ENCODE measurements around the gene NOVA1. TPM values are rescaled to one million over a fixed set of nuclear protein-coding genes. Genes with fewer than 3 reads are reported as not detected.

NOVA1 gene
- polyA plus RNA-seq, 1 donor from 2014 or later: 121 TPM

DNA sequence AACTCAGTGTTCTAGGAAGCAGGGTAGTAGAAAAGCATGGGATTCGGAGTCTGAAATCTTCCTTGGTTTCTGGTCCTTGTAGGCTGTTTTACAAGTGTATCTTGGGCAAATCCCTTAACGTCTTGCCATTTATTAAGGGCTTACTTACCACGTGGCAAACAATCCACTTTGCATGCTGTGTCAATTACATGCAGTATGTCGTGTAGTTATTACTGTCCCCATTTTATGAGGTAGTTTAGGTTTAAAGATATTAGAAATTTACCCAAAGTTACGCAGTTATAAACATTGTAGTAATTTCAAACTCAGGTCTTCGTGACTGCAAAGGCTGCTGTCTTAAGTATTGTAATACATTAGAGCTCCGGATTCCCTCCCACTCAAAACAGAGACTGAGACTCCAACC, 1.5 kb upstream of the NOVA1 start:
- Histone ChIP-seq H3F3A (ENCODE audit: insufficient read depth, low read length, poor library complexity, severe bottlenecking) (no peaks in the 10 kb centered on the region), H3K79me2 (replicated peaks; ENCODE audit: insufficient read depth, low read length) (peaks cover 26% of the 10 kb centered on the region), H3K27ac (ENCODE audit: low read length) (peak overlapping the region; percentile 99), H4K20me1 (ENCODE audit: insufficient read depth) (no peaks in the 10 kb centered on the region), H3K9me2 (ENCODE audit: insufficient read depth, low read length) (no peaks in the 10 kb centered on the region), H3K36me3 (ENCODE audit: insufficient read depth, low read length) (no peaks in the 10 kb centered on the region), H3K9ac (ENCODE audit: low read length) (peak overlapping the region; percentile 96), H3K4me3 (ENCODE audit: low read length) (peak overlapping the region; percentile 84), H2AFZ (ENCODE audit: low read depth, low read length) (no peak overlapping the region), H3K9me3 (ENCODE audit: low read length) (no peaks in the 10 kb centered on the region), H3K4me2 (ENCODE audit: low read length) (peak overlapping the region; percentile 81), H3K27me3 (ENCODE audit: insufficient read depth, low read depth, low read length) (no peaks in the 10 kb centered on the region)
- TF ChIP-seq EZH2 (IDR thresholded peaks at IDR 0.05; ENCODE audit: borderline replicate concordance, insufficient read depth, low read length, poor library complexity, severe bottlenecking): no peak
- no peak for TF ChIP-seq POLR2AphosphoS5 (IDR thresholded peaks at IDR 0.05)
- TF ChIP-seq, protein P1, sequence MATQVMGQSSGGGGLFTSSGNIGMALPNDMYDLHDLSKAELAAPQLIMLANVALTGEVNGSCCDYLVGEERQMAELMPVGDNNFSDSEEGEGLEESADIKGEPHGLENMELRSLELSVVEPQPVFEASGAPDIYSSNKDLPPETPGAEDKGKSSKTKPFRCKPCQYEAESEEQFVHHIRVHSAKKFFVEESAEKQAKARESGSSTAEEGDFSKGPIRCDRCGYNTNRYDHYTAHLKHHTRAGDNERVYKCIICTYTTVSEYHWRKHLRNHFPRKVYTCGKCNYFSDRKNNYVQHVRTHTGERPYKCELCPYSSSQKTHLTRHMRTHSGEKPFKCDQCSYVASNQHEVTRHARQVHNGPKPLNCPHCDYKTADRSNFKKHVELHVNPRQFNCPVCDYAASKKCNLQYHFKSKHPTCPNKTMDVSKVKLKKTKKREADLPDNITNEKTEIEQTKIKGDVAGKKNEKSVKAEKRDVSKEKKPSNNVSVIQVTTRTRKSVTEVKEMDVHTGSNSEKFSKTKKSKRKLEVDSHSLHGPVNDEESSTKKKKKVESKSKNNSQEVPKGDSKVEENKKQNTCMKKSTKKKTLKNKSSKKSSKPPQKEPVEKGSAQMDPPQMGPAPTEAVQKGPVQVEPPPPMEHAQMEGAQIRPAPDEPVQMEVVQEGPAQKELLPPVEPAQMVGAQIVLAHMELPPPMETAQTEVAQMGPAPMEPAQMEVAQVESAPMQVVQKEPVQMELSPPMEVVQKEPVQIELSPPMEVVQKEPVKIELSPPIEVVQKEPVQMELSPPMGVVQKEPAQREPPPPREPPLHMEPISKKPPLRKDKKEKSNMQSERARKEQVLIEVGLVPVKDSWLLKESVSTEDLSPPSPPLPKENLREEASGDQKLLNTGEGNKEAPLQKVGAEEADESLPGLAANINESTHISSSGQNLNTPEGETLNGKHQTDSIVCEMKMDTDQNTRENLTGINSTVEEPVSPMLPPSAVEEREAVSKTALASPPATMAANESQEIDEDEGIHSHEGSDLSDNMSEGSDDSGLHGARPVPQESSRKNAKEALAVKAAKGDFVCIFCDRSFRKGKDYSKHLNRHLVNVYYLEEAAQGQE (IDR thresholded peaks at IDR 0.05; ENCODE audit: borderline replicate concordance): peak; percentile 15

DNA sequence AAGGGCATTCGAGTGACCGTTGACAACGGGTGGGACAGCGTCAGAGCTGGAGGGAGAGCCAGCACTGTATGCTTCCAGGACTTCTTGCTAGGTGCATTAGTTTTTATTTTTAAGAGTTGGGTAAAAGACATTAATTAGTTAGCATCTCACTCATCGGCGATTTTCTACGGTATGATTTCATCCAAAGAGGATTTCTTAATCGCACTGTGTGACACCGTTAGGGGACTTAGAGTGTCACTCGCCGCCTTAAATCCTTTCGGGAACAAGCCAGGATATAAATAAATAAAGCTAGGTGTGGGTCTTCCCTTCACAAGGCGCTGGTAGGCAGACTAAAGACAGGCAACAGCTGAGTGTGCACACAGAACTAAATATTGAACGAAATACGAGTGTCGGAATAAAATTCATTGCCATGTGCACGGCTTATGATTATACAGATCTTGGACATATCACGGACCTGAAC, 869 bp upstream of the NOVA1 start:
- H3K9me2 ChIP-seq (ENCODE audit: insufficient read depth, low read length): no peaks in the 10 kb centered on the region
- peak overlapping the region; percentile 99 for H3K27ac ChIP-seq (ENCODE audit: low read length)
- no peaks in the 10 kb centered on the region for H4K20me1 ChIP-seq (ENCODE audit: insufficient read depth)
- H3K4me3 ChIP-seq (ENCODE audit: low read length): peak overlapping the region; percentile 84
- H3K79me2 ChIP-seq (replicated peaks; ENCODE audit: insufficient read depth, low read length): peaks cover 32% of the 10 kb centered on the region
- H2AFZ ChIP-seq (ENCODE audit: low read depth, low read length): peak overlapping the region; percentile 77
- peak overlapping the region; percentile 96 for H3K9ac ChIP-seq (ENCODE audit: low read length)
- TF ChIP-seq, protein P1 (IDR thresholded peaks at IDR 0.05; ENCODE audit: borderline replicate concordance): no peak
- TF ChIP-seq RAD21 (conservative IDR thresholded peaks at IDR 0.05): peak; percentile 69
- no peak for TF ChIP-seq POLR2AphosphoS5 (IDR thresholded peaks at IDR 0.05)
- TF ChIP-seq MXI1 (conservative IDR thresholded peaks at IDR 0.05; ENCODE audit: poor library complexity, severe bottlenecking): peak; percentile 38
- no peak for TF ChIP-seq EP300 (conservative IDR thresholded peaks at IDR 0.05; ENCODE audit: poor library complexity, severe bottlenecking)
- TF ChIP-seq, protein P2, sequence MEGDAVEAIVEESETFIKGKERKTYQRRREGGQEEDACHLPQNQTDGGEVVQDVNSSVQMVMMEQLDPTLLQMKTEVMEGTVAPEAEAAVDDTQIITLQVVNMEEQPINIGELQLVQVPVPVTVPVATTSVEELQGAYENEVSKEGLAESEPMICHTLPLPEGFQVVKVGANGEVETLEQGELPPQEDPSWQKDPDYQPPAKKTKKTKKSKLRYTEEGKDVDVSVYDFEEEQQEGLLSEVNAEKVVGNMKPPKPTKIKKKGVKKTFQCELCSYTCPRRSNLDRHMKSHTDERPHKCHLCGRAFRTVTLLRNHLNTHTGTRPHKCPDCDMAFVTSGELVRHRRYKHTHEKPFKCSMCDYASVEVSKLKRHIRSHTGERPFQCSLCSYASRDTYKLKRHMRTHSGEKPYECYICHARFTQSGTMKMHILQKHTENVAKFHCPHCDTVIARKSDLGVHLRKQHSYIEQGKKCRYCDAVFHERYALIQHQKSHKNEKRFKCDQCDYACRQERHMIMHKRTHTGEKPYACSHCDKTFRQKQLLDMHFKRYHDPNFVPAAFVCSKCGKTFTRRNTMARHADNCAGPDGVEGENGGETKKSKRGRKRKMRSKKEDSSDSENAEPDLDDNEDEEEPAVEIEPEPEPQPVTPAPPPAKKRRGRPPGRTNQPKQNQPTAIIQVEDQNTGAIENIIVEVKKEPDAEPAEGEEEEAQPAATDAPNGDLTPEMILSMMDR (IDR thresholded peaks at IDR 0.05; ENCODE audit: poor library complexity, severe bottlenecking): peak; percentile 43
- TF ChIP-seq SMC3 (conservative IDR thresholded peaks at IDR 0.05; ENCODE audit: poor library complexity): peak; percentile 68
- H3K4me2 ChIP-seq (ENCODE audit: low read length): peak overlapping the region; percentile 81
- H3F3A ChIP-seq (ENCODE audit: insufficient read depth, low read length, poor library complexity, severe bottlenecking): no peaks in the 10 kb centered on the region
- H3K36me3 ChIP-seq (ENCODE audit: insufficient read depth, low read length): no peaks in the 10 kb centered on the region
- no peaks in the 10 kb centered on the region for H3K9me3 ChIP-seq (ENCODE audit: low read length)
- no peaks in the 10 kb centered on the region for H3K27me3 ChIP-seq (ENCODE audit: insufficient read depth, low read depth, low read length)

All from neural cell (in vitro differentiated cells).